Measurements from ENCODE around the gene SCCPDH.

The SCCPDH gene

DNA sequence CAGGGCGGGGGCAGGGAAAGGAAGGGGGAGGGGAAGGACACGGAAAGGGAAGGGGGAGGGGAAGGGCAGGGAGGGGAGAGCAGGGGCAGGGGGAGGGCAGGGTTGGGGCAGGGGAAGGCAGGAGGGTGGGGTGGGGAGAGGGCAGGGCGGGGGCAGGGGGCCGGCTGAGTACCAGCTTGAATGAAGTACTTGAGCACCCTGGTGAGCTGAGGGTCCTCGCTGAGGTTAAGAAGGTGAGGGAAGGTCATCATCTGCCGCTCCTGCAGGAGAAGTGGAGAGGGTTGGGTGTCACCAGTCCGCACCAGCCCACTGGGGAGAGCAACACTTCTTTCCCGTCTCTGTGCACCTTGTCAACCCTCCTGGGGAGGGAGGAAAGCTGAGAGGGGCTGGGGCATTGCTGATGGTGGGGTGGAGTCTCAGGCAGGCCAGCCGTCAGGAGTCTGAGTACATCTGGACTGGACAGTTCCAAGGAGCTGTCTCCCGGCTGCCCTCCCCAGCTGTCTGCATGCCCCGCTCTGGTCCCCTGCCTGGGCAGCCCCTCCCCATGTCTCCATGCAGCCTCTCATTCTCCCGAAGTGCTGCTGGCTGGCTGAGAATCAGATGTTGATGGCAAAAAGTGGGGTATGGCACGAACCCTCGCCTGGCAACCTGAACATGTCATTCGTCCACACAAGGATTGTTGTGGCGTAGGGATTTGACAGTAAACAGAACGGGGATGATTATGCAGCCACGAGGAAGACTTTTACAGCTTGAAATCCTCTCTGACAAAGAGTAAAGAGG, 70.0 kb downstream of the SCCPDH start:
- H3K9me3 ChIP-seq (ENCODE audit: insufficient read depth, low read depth, low read length) = no peaks in the 10 kb centered on the region
- H3K36me3 ChIP-seq (ENCODE audit: control insufficient read depth in 1 of 2, insufficient read depth in 2 of 2, low read length in 2 of 2) = no peaks in the 10 kb centered on the region
- H3K4me1 ChIP-seq (ENCODE audit: control insufficient read depth in 1 of 2, insufficient read depth in 2 of 2, low read length in 2 of 2) = peaks cover 7% of the 10 kb centered on the region in 2 experiments
- H3K18ac ChIP-seq (ENCODE audit: low read length) = no peak overlapping the region
- no peak overlapping the region for H2BK120ac ChIP-seq (ENCODE audit: insufficient read depth, low read length, poor library complexity)
- no peak overlapping the region for H3K23ac ChIP-seq (ENCODE audit: low read length)
- no peaks in the 10 kb centered on the region for H3K27me3 ChIP-seq (ENCODE audit: insufficient read depth, low read length)
- DNase-seq = no peak
- H2BK12ac ChIP-seq (ENCODE audit: low read length) = no peak overlapping the region
- no peak overlapping the region for H2AFZ ChIP-seq (ENCODE audit: insufficient read depth, low read length, poor library complexity)
- no peak overlapping the region for H2AK5ac ChIP-seq (ENCODE audit: low read length)
- H3K9ac ChIP-seq (ENCODE audit: low read length) = no peak overlapping the region
- H3K79me2 ChIP-seq (ENCODE audit: control insufficient read depth, insufficient read depth, low read length, poor library complexity) = no peaks in the 10 kb centered on the region
- no peak overlapping the region for H4K8ac ChIP-seq (ENCODE audit: low read depth, low read length)
- no peak overlapping the region for H4K12ac ChIP-seq (ENCODE audit: low read depth, low read length)
- H4K91ac ChIP-seq (ENCODE audit: low read depth, low read length) = no peak overlapping the region
- no CpG with 5 or more reads among the region's 18 CpGs for WGBS (ENCODE audit: extremely low coverage, insufficient coverage, insufficient read length)
- no peak overlapping the region for H3K27ac ChIP-seq (ENCODE audit: low read depth, low read length)
- no peak overlapping the region for H3K4ac ChIP-seq (ENCODE audit: low read depth, low read length)
- H3K14ac ChIP-seq (ENCODE audit: low read length) = no peak overlapping the region
- no peak overlapping the region for H3K4me3 ChIP-seq (ENCODE audit: low read depth, low read length)
- no peaks in the 10 kb centered on the region for H3K79me1 ChIP-seq (ENCODE audit: low read length)
- no peak overlapping the region for H2BK5ac ChIP-seq (ENCODE audit: low read depth, low read length, poor library complexity)
- H3K4me2 ChIP-seq (ENCODE audit: low read length) = no peak overlapping the region

DNA sequence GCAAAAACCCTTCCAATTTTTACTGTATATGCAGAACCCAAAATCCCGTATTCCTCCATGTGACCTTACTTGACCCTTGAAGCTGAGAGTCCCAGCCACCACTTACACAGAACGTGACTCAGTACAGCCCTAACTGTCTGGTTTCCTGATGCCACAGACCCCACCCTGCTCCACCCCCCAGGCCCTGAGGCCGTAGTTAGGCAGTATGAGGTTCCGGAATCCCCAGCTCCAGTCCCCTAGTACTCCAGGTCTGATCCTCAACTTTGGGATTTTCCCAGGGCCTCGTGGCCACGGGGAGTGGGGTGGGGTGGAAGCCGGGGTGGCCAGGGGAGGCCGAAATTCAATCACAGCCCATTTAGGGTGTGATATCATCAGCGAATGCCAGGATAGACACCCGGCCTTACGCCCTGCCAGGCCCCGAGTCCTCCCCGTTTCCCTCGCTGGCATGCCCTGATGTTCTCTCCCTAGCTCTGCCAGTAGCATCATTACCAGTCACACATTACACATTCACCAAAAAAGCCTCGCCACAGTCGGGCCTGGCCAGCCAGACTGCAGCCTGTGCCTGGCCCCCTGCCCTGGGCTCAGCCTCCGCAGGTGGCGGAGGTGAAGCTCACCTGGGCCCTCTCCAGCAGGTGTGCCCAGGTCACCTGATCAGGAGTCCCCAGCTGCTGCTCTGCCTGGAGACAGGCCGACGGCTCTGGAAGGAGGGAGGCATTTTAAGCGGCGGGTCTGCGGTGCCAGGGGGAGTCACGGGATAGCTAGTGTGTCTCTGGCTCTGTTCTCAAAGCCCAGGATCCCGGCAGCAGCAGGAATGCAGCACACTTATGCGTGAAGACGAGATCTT, 70.8 kb downstream of the SCCPDH start:
- Histone ChIP-seq H3K14ac (ENCODE audit: low read length) (no peak overlapping the region), H3K23ac (ENCODE audit: low read length) (no peak overlapping the region), H3K9ac (ENCODE audit: low read length) (no peak overlapping the region), H2AK5ac (ENCODE audit: low read length) (no peak overlapping the region), H3K4me3 (ENCODE audit: low read depth, low read length) (no peak overlapping the region), H3K18ac (ENCODE audit: low read length) (no peak overlapping the region), H3K4me1 (ENCODE audit: control insufficient read depth in 1 of 2, insufficient read depth in 2 of 2, low read length in 2 of 2) (peaks cover 7% of the 10 kb centered on the region in 2 experiments), H3K36me3 (ENCODE audit: control insufficient read depth in 1 of 2, insufficient read depth in 2 of 2, low read length in 2 of 2) (no peaks in the 10 kb centered on the region), H2BK120ac (ENCODE audit: insufficient read depth, low read length, poor library complexity) (no peak overlapping the region), H3K4me2 (ENCODE audit: low read length) (no peak overlapping the region), H4K12ac (ENCODE audit: low read depth, low read length) (no peak overlapping the region), H2BK12ac (ENCODE audit: low read length) (no peak overlapping the region), H2BK5ac (ENCODE audit: low read depth, low read length, poor library complexity) (no peak overlapping the region), H4K8ac (ENCODE audit: low read depth, low read length) (no peak overlapping the region), H3K27me3 (ENCODE audit: insufficient read depth, low read length) (no peaks in the 10 kb centered on the region), H3K79me1 (ENCODE audit: low read length) (no peaks in the 10 kb centered on the region), H3K79me2 (ENCODE audit: control insufficient read depth, insufficient read depth, low read length, poor library complexity) (no peaks in the 10 kb centered on the region), H2AFZ (ENCODE audit: insufficient read depth, low read length, poor library complexity) (no peak overlapping the region), H4K91ac (ENCODE audit: low read depth, low read length) (no peak overlapping the region), H3K27ac (ENCODE audit: low read depth, low read length) (no peak overlapping the region), H3K9me3 (ENCODE audit: insufficient read depth, low read depth, low read length) (no peaks in the 10 kb centered on the region), H3K4ac (ENCODE audit: low read depth, low read length) (no peak overlapping the region)
- no CpG with 5 or more reads among the region's 27 CpGs for whole genome bisulfite sequencing (ENCODE audit: extremely low coverage, insufficient coverage, insufficient read length)
- DNase-seq = peak; percentile 7 to 32

DNA sequence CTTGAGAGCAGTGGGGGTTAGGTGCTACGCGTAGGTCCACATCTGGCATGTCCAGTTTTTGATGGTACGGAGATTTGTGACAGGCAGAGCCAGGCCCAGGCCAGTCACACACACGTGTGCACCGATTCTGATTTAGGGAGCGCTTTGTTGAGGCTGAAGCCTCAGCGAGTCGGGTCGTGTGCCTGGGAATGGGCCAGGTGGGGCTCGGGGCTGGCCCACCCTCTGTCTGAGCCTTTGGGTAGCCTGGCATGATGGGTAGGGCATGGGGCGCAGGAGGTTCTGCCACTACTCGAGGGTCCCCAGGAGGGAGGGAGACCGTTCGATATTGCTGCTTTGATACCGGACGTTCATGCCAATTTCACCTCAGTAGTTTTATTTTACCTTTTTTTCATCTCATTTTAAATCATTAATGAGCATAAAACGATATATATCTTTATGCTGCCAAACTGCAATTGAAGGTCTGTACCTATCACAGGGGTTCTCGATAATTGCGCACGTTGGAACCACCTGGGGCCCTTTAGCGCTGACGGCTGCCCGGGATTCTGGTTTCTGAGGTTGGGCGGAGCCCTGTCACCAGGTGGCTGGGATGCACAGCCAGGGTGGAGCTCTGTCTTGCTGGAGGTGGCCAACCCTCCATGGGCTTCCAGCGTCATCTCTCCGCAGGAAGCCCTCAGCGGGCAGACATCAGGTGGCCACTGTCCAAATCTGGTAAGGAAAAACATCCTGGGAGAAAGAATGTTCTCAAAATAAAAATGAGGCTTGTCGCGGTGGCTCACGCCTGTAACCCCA, 71.9 kb downstream of the SCCPDH start:
- Histone ChIP-seq H3K18ac (ENCODE audit: low read length) (no peak overlapping the region), H3K27me3 (ENCODE audit: insufficient read depth, low read length) (no peaks in the 10 kb centered on the region), H2AFZ (ENCODE audit: insufficient read depth, low read length, poor library complexity) (no peak overlapping the region), H3K9me3 (ENCODE audit: insufficient read depth, low read depth, low read length) (no peaks in the 10 kb centered on the region), H2BK5ac (ENCODE audit: low read depth, low read length, poor library complexity) (no peak overlapping the region), H2BK120ac (ENCODE audit: insufficient read depth, low read length, poor library complexity) (no peak overlapping the region), H4K91ac (ENCODE audit: low read depth, low read length) (no peak overlapping the region), H2BK12ac (ENCODE audit: low read length) (no peak overlapping the region), H3K9ac (ENCODE audit: low read length) (no peak overlapping the region), H3K23ac (ENCODE audit: low read length) (no peak overlapping the region), H3K14ac (ENCODE audit: low read length) (no peak overlapping the region), H3K27ac (ENCODE audit: low read depth, low read length) (no peak overlapping the region), H2AK5ac (ENCODE audit: low read length) (no peak overlapping the region), H3K4ac (ENCODE audit: low read depth, low read length) (no peak overlapping the region), H4K12ac (ENCODE audit: low read depth, low read length) (no peak overlapping the region), H3K36me3 (ENCODE audit: control insufficient read depth in 1 of 2, insufficient read depth in 2 of 2, low read length in 2 of 2) (no peaks in the 10 kb centered on the region), H4K8ac (ENCODE audit: low read depth, low read length) (no peak overlapping the region), H3K4me1 (ENCODE audit: control insufficient read depth in 1 of 2, insufficient read depth in 2 of 2, low read length in 2 of 2) (peaks cover 7% of the 10 kb centered on the region in 2 experiments), H3K4me2 (ENCODE audit: low read length) (no peak overlapping the region), H3K79me2 (ENCODE audit: control insufficient read depth, insufficient read depth, low read length, poor library complexity) (no peaks in the 10 kb centered on the region), H3K79me1 (ENCODE audit: low read length) (no peaks in the 10 kb centered on the region), H3K4me3 (ENCODE audit: low read depth, low read length) (no peak overlapping the region)
- no CpG with 5 or more reads among the region's 30 CpGs for WGBS (ENCODE audit: extremely low coverage, insufficient coverage, insufficient read length)
- no peak for DNase-seq

DNA sequence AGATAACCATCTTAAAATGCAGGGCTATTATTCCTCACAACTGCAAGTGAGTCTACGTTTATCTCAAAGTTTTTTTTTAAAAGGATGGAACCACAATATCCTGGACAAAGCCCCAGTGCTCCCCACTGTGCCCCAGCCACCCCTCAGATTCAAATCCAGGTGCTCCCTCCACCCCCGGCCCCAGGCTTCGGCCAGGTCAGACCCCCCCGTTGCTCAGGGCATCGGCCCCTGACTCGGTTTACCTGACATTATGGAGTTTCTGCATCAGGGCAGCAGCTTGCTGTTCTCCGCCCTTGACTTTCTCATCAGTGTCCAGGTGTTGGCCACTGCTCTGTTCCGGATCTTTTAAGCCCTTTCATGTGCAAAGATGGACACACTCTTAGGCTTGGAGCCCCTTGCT, 72.9 kb downstream of the SCCPDH start:
- H3K79me2 ChIP-seq (ENCODE audit: control insufficient read depth, insufficient read depth, low read length, poor library complexity) = no peaks in the 10 kb centered on the region

More for the DNA sequence above, 72.9 kb downstream of the SCCPDH start:
- Histone ChIP-seq H3K4me3 (ENCODE audit: low read depth, low read length) (no peak overlapping the region), H2AK5ac (ENCODE audit: low read length) (no peak overlapping the region), H3K79me1 (ENCODE audit: low read length) (no peaks in the 10 kb centered on the region), H3K36me3 (ENCODE audit: control insufficient read depth in 1 of 2, insufficient read depth in 2 of 2, low read length in 2 of 2) (no peaks in the 10 kb centered on the region), H3K9me3 (ENCODE audit: insufficient read depth, low read depth, low read length) (no peaks in the 10 kb centered on the region), H3K27me3 (ENCODE audit: insufficient read depth, low read length) (no peaks in the 10 kb centered on the region), H2AFZ (ENCODE audit: insufficient read depth, low read length, poor library complexity) (no peak overlapping the region), H3K4me1 (ENCODE audit: control insufficient read depth in 1 of 2, insufficient read depth in 2 of 2, low read length in 2 of 2) (peaks cover 7% of the 10 kb centered on the region in 2 experiments), H3K4me2 (ENCODE audit: low read length) (no peak overlapping the region), H4K12ac (ENCODE audit: low read depth, low read length) (no peak overlapping the region), H2BK120ac (ENCODE audit: insufficient read depth, low read length, poor library complexity) (no peak overlapping the region), H3K14ac (ENCODE audit: low read length) (no peak overlapping the region), H4K8ac (ENCODE audit: low read depth, low read length) (no peak overlapping the region), H4K91ac (ENCODE audit: low read depth, low read length) (no peak overlapping the region), H2BK12ac (ENCODE audit: low read length) (no peak overlapping the region), H3K4ac (ENCODE audit: low read depth, low read length) (no peak overlapping the region), H2BK5ac (ENCODE audit: low read depth, low read length, poor library complexity) (no peak overlapping the region), H3K23ac (ENCODE audit: low read length) (no peak overlapping the region), H3K27ac (ENCODE audit: low read depth, low read length) (no peak overlapping the region), H3K18ac (ENCODE audit: low read length) (no peak overlapping the region), H3K9ac (ENCODE audit: low read length) (no peak overlapping the region)
- DNase-seq = no peak
- WGBS (ENCODE audit: extremely low coverage, insufficient coverage, insufficient read length) = no CpG with 5 or more reads among the region's 8 CpGs

Data from trophoblast cell (in vitro differentiated cells and primary cell).